SJCRH30 (cell line): ENCODE data around the gene AMN. TPM values are rescaled to one million over a fixed set of nuclear protein-coding genes. Genes with fewer than 3 reads are reported as not detected.

ENCODE experiments used
- DNase-seq, 2 experiments: peaks; one replicate each; pipeline ENCODE4 v3.0.0-alpha.2; 2015 to 2020
- H3K27ac ChIP-seq: fragments of 250-450 bp; sonication (Bioruptor Pico); 2 replicates; pipeline ENCODE4 v1.5.1; 2020; ENCODE audit warnings: mild to moderate bottlenecking, moderate library complexity
- H3K27me3 ChIP-seq: fragments of 250-450 bp; sonication (Bioruptor Pico); 2 replicates; pipeline ENCODE4 v1.5.1; 2020; ENCODE audit warnings: mild to moderate bottlenecking, moderate library complexity
- H3K36me3 ChIP-seq: fragments of 250-450 bp; sonication (Bioruptor Pico); 2 replicates; pipeline ENCODE4 v1.5.1; 2020; ENCODE audit warnings: mild to moderate bottlenecking, moderate library complexity
- H3K4me1 ChIP-seq: fragments of 250-450 bp; sonication (Bioruptor Pico); 2 replicates; pipeline ENCODE4 v1.5.1; 2020; ENCODE audit warnings: mild to moderate bottlenecking, moderate library complexity
- H3K4me3 ChIP-seq: fragments of 250-450 bp; sonication (Bioruptor Pico); 2 replicates; pipeline ENCODE4 v1.5.1; 2020; ENCODE audit warnings: mild to moderate bottlenecking, moderate library complexity
- H3K9me3 ChIP-seq: fragments of 250-450 bp; sonication (Bioruptor Pico); replicated peaks from 2 replicates; pipeline ENCODE4 v1.5.1; 2020; ENCODE audit warnings: mild to moderate bottlenecking, moderate library complexity
- total RNA-seq: library from RNA; depleted of rRNA; stranded (reverse); fragments of >200 nt; shearing (Covaris generic); gene quantifications from 2 replicates; pipeline ENCODE4 v1.2.3, GENCODE V29; 2014

The AMN gene
- total RNA-seq, 1 experiment from 2014 or later, result not detected

DNA sequence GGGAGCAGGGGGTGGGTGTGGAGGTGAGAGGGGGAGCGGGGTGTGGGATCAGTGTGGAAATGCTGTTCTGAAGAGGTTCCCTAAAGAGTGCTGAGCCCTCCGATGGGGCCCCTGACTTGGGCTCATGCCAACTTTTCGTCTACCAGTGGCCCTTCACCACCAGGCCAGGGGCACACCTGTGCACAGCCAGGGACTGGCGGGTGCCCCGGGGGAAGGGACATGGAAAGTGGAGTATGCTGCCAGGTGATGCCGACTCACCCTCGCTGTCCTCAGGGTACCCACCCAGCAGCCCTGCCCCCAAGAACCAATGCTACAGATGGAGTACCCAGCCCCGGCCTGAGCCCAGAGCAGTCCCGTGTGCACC is 26.2 kb downstream of the AMN start:
- no peaks in the 10 kb centered on the region for H3K9me3 ChIP-seq
- H3K27me3 ChIP-seq, result no peaks in the 10 kb centered on the region
- no peak for DNase-seq
- peaks cover 27% of the 10 kb centered on the region; the same call in 1 of the 2 replicates for H3K36me3 ChIP-seq
- H3K4me3 ChIP-seq, result no peak overlapping the region
- H3K4me1 ChIP-seq, result peaks cover 20% of the 10 kb centered on the region
- no peak overlapping the region for H3K27ac ChIP-seq

DNA sequence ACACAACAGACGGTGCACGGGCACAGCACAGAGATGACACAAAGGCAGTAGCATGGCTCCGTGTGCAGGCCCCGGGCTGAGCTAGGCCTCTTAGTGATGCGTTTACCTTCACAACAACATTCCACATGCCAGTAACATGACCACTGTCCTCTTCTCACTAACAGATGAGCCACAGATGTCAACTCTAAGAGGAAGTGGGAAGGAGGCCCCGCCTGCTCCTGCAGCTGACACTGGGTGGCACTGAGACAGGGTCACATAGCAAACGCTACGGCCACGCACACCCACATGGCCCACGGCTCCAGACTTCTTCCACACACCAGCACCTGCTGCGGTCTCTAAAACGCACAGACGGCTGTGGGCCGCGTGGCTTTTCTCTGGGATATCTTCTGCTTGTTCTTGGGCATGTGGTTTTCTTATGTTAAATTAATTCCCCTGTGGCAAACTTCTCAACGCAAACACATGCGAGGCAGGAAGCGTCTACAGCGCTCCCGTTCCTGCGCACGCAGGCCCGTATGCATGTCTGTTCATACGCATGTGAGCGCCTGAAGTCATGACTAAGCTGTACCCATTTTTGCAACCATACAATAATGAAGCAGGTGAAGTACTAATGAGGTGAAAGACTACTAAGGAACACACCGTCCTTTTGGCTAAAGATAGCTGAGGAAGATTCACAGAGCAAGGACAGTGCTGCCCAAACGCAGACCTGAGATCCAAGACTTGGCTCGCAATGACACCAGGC is 26.8 kb downstream of the AMN start:
- no peak for DNase-seq
- no peak overlapping the region for H3K4me3 ChIP-seq
- no peaks in the 10 kb centered on the region for H3K9me3 ChIP-seq
- peaks cover 29% of the 10 kb centered on the region; the same call in 1 of the 2 replicates for H3K36me3 ChIP-seq
- H3K27me3 ChIP-seq, result no peaks in the 10 kb centered on the region
- no peak overlapping the region for H3K27ac ChIP-seq
- H3K4me1 ChIP-seq, result peaks cover 20% of the 10 kb centered on the region

DNA sequence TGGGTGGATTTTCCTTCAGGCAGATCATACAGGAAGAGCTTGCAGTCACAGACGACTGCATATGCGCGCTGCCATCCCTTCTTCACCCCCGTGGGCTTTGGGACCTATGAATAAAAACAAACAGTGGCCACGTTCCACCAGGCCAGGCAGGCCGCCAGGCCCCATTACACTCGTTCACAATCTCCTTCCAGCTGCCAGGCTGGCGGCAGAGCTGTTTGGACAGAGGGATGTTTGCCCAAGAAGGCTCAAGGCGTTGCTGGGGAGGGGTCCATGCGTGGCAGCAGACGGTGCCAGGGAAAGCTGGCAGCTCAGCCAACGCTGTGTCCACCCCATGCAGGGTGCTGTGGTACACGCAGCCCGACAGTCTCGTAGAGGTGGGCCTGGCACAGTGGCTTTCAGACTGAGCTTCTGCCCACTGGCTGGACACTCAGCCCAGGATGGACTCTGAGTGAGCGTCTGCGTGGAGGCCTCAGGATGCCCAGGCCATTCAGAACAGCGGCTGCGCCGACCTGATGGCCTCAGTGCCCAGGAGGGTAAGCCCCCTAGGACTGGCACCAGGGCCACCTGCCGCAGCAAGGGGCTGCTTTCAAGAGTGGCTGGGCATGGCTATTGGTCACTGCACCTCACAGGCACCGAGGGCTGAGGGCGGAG is 27.5 kb downstream of the AMN start:
- Histone ChIP-seq H3K27ac (no peak overlapping the region), H3K4me1 (peaks cover 20% of the 10 kb centered on the region), H3K9me3 (no peaks in the 10 kb centered on the region), H3K4me3 (no peak overlapping the region), H3K36me3 (peaks cover 28% of the 10 kb centered on the region; the same call in 1 of the 2 replicates), H3K27me3 (no peaks in the 10 kb centered on the region)
- DNase-seq, result no peak

DNA sequence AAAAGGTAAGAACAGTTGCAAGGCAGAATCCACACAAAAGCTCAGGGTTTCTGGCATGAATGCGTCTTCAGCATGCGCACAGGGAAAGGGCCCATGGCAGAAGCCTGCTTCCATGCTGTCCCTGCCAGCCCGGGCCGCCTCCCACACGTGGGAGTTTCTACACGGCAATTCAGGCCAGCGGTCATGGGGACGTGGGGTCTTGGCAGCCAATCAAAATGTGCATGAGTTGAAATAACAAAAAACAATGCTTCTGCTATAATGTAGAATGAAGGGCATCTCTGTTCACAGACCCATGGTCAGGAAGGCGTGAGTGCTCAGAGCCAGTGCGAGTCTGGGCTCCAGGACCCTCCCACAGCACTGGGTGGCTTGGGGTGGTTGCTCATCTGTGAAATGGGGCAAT is 28.6 kb downstream of the AMN start:
- Histone ChIP-seq H3K4me1 (peaks cover 20% of the 10 kb centered on the region), H3K36me3 (peaks cover 27% of the 10 kb centered on the region; the same call in 1 of the 2 replicates), H3K4me3 (no peak overlapping the region), H3K27me3 (no peaks in the 10 kb centered on the region), H3K27ac (peak overlapping the region; percentile 59), H3K9me3 (no peaks in the 10 kb centered on the region)
- DNase-seq, result no peak

DNA sequence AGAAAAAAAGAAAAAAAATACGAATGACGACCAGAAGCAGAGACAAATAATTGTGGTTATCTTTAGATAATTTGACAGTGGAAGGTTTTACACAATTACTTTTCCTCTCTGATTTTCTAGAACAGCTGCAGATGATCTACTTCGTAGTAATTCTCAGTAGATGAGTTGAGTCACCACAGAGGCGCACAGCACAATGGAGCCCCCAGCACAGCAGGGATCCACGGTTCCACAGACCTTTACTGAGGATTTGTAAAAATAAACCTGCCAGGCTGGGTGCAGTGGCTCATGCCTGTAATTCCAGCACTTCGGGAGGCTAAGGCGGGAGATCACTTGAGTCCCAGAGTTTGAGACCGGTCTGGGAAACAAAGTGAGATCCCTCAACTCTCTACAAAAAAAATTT is 29.3 kb downstream of the AMN start:
- Histone ChIP-seq H3K36me3 (peaks cover 31% of the 10 kb centered on the region; the same call in 1 of the 2 replicates), H3K9me3 (no peaks in the 10 kb centered on the region), H3K27ac (peak overlapping the region; percentile 59), H3K27me3 (no peaks in the 10 kb centered on the region), H3K4me1 (peaks cover 20% of the 10 kb centered on the region), H3K4me3 (no peak overlapping the region)
- DNase-seq, result peak; percentile 78 to 81

- peaks cover 20% of the 10 kb centered on the region for H3K4me1 ChIP-seq
- no peak for DNase-seq
- H3K27ac ChIP-seq, result peak overlapping the region; percentile 59; the same call in 1 of the 2 replicates
- no peaks in the 10 kb centered on the region for H3K9me3 ChIP-seq
- no peaks in the 10 kb centered on the region for H3K27me3 ChIP-seq
- H3K36me3 ChIP-seq, result peaks cover 26% of the 10 kb centered on the region; the same call in 1 of the 2 replicates
- H3K4me3 ChIP-seq, result no peak overlapping the region
Measured at GRCh38 chr14:102952276-102952675, 29.8 kb downstream of the AMN start.

- peaks cover 20% of the 10 kb centered on the region for H3K4me1 ChIP-seq
Measured at GRCh38 chr14:102953100-102953499, 30.6 kb downstream of the AMN start.

DNA sequence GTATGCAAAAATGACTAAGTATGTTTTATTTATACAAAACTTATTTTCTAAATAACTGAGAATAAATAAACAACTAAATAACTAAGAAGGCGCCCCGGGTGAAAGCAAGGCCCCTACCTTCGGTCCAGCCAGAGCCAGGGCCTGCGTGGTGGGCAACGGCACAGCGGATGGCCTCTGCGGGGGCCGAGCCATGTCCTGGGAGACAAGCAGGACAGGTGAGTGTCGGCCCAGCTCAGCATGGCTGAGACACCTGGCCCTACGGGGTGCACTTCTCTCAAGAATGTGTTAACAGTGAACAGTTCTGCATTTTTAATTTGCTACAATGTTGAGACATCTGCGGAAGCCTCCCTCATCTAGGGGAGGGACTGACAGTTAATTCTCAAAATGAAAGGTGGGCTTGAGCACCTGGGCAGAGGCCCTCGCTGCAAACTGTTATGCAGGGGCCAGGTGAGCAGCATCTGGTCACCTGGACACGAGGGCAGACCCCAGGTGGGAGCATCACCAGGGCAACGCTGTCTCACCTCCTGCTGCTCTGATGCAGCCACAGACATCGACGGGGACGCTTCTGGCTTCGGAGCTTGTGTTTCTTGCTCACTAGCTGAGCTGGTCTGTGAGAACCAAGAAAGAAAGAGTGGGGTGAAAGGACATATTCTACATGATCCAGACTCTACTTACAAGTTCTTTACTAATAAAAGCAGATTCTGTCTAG is 31.8 kb downstream of the AMN start:
- Histone ChIP-seq H3K36me3 (peaks cover 33% of the 10 kb centered on the region), H3K27me3 (no peaks in the 10 kb centered on the region), H3K9me3 (no peaks in the 10 kb centered on the region), H3K27ac (no peak overlapping the region), H3K4me3 (no peak overlapping the region), H3K4me1 (peaks cover 15% of the 10 kb centered on the region)
- no peak for DNase-seq

More at GRCh38 chr14:102953100-102953499, 30.6 kb downstream of the AMN start:
- H3K9me3 ChIP-seq, result no peaks in the 10 kb centered on the region
- H3K27ac ChIP-seq, result no peak overlapping the region
- H3K4me3 ChIP-seq, result no peak overlapping the region
- H3K36me3 ChIP-seq, result peaks cover 25% of the 10 kb centered on the region; the same call in 1 of the 2 replicates
- no peak for DNase-seq
- no peaks in the 10 kb centered on the region for H3K27me3 ChIP-seq

DNA sequence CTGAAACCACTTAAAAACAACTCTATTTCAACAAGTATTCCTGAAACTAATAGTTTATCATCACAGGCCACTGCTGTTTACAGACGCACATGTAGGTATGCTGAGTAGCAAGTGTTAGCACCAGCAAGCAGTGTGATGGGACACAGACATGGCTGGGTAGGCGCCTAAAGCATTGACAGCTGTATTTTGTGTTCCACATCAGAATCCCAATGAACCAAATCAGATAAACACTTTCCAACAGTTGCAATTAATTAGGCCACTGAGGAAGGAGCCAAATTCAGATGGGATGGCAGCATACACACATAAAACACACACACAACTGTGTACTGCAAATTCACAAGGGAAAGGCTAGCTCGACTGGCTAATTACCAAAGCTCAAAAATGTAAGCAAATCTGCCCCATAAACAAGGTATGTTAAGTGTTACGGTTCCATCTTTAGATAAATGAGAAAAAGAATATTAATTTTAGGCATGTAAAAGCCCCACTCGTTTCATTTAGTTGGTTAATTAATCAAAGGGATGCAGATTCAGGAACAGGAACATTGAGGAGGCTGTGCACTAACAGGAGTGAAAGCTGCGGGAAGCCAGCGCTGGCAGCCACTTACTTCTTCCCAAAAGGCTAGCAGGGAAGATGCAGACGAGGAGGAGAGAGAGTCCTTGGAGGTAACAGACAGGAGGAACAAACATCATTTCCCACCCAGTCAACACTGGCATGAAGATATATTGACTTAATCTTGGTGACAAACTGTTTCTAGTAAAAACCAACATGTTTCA is 33.4 kb downstream of the AMN start:
- DNase-seq, result no peak
- no peak overlapping the region for H3K27ac ChIP-seq
- H3K9me3 ChIP-seq, result no peaks in the 10 kb centered on the region
- H3K36me3 ChIP-seq, result peaks cover 41% of the 10 kb centered on the region
- H3K4me1 ChIP-seq, result peaks cover 15% of the 10 kb centered on the region
- H3K4me3 ChIP-seq, result no peak overlapping the region
- H3K27me3 ChIP-seq, result no peaks in the 10 kb centered on the region

DNA sequence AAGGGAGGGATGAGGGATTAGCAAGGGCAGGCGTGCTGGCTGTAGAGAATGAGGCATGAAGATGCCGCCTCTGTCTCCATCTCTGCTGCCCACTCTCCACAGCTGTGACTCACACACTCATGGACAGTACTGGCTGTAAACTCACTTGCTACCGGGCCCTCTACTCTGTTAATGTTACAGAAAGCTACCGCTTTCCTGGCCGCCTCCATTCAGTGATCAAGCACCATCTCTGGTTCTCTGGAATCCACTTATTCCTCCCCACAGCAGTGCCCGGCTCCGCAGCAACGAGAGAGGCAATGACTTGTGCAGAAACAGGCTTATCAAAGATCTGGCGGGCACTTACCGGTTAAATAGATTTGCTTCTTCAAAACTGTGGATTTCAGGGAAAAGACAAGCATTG is 34.8 kb downstream of the AMN start:
- no peak for DNase-seq
- no peak overlapping the region for H3K27ac ChIP-seq

DNA sequence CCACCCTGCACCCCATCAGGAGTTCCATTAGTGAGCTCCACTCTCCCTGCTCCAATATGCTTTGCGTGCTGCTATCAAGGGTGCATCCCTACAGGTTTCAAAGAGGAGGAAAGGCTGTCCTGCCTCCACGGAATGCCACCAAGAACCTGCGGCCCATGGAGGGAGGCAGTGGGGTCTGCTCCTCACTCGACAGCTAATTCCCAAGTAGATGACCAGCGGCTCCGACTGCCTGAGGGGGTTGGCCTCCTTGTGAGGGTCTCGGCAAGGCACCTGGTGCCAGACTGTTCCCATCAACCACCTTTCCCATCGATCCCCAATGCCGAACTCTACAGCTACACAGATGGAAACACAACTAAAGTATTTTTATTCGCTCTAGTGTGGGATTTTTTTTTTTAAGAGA is 36.0 kb downstream of the AMN start:
- H3K27me3 ChIP-seq, result no peaks in the 10 kb centered on the region
- peaks cover 58% of the 10 kb centered on the region for H3K36me3 ChIP-seq

More for the DNA sequence above, 34.8 kb downstream of the AMN start:
- H3K27me3 ChIP-seq, result no peaks in the 10 kb centered on the region
- peaks cover 52% of the 10 kb centered on the region for H3K36me3 ChIP-seq
- H3K4me3 ChIP-seq, result no peak overlapping the region
- no peaks in the 10 kb centered on the region for H3K9me3 ChIP-seq
- peaks cover 3% of the 10 kb centered on the region for H3K4me1 ChIP-seq

DNA sequence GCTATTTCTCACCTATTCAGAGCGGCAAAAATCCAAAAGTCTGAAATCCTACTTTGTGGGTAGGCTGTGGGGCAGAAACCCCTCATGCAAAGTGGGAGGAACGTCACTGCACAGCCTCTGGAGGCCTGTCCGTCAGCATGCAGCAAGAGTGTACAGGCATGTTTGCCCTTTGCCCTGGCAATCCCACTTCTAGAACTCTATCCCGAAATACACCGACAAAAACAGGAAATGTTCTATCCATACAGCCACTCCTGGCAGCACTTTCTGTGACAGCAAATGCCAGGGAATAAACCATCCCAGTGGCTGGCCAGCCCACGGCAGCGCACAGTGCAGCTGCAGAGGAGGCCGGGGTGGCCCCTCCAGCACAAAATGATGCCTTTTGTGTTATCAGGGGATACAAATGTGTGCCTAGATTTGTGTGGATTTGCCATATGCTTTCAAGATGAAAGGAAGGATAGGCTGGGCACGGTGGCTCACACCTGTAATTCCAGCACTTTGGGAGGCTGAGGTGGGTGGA is 39.7 kb downstream of the AMN start:
- DNase-seq, result no peak
- Histone ChIP-seq H3K36me3 (peaks cover 72% of the 10 kb centered on the region), H3K9me3 (no peaks in the 10 kb centered on the region)

More for the DNA sequence above, 36.0 kb downstream of the AMN start:
- H3K9me3 ChIP-seq, result no peaks in the 10 kb centered on the region
- H3K4me1 ChIP-seq, result no peaks in the 10 kb centered on the region
- DNase-seq, result no peak
- no peak overlapping the region for H3K27ac ChIP-seq
- H3K4me3 ChIP-seq, result no peak overlapping the region

DNA sequence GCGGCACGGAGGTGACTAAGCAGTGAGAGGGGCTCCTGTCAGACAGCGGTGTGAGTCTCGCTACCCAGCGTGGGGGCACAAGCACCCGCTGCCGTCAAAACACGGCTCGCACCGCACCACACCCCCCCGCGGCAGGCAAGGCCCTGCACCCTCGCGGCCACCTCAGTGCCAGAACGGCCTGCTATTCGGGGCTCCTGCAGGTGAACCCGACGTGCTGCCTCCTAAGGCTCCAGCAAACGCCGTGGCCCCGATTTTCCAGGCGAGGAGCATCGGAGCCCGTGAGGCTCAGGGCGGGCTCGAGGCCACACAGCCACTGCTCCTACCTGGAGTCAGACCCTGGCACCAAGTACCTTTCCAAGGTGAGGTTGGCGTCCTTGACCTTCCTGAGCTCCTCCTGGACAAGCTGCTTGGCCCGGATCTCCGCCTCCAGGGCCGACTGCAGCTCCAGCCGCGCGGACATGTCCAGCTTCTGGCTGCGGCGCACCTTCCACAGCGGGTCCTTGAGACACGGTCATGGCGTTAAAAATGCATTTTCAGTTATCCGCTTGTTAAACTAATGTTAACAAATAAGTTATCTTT is 41.8 kb downstream of the AMN start:
- Histone ChIP-seq H3K36me3 (peaks cover 71% of the 10 kb centered on the region), H3K9me3 (no peaks in the 10 kb centered on the region), H3K4me3 (no peak overlapping the region), H3K27ac (no peak overlapping the region), H3K4me1 (no peaks in the 10 kb centered on the region), H3K27me3 (no peaks in the 10 kb centered on the region)
- no peak for DNase-seq

More for the DNA sequence above, 39.7 kb downstream of the AMN start:
- no peaks in the 10 kb centered on the region for H3K27me3 ChIP-seq
- H3K27ac ChIP-seq, result no peak overlapping the region
- H3K4me3 ChIP-seq, result no peak overlapping the region
- H3K4me1 ChIP-seq, result no peaks in the 10 kb centered on the region

DNA sequence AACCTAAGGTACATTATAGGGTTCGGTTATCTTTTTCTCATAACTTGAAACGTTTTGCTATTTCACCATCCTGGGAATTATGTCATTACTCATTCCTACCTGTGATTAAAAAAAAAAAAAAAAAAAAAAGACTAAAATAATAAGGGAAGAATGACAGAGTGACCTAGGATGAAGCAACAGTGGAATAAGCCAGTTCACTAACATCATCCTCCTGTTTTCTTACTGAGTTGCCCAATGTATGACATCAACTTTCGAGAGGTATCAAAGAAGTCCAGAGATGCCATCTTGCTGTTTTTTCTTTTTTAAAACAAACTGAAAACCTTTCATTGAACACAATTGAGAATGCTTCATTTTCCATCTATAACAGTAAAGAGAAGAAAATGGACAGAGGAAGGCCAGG is 42.8 kb downstream of the AMN start:
- Histone ChIP-seq H3K9me3 (no peaks in the 10 kb centered on the region), H3K36me3 (peaks cover 73% of the 10 kb centered on the region), H3K4me3 (no peak overlapping the region), H3K4me1 (no peaks in the 10 kb centered on the region), H3K27me3 (no peaks in the 10 kb centered on the region), H3K27ac (no peak overlapping the region)
- no peak for DNase-seq
